Right lobe of liver (tissue), 6 donors: ENCODE data around the gene SHISA8. TPM values are rescaled to one million over a fixed set of nuclear protein-coding genes. Genes with fewer than 3 reads are reported as not detected.
A peak's percentile ranks its signal among the peaks of the same experiment; 100 is the strongest.

ENCODE experiments used
- ATAC-seq, 4 donors: fragments of 200-7000 bp; cut with Tn5 transposase; one replicate each; pipeline ENCODE4 v1.9.1; 2020; ENCODE audit warnings: mild to moderate bottlenecking in 4 of 4, moderate library complexity in 4 of 4
- DNase-seq, 3 donors: peaks; one replicate each; pipeline ENCODE4 v3.0.0-alpha.2; 2020
- H3K27ac ChIP-seq, 3 donors: fragments of 200-600 bp; one replicate each; pipeline ENCODE4 v1.8.0; 2022
- H3K27me3 ChIP-seq, 2 donors: fragments of 200-600 bp; one replicate each; pipeline ENCODE4 v1.8.0; 2022
- H3K36me3 ChIP-seq, 4 donors: fragments of 200-600 bp; sonication (generic) in 1 of 4; one replicate each; pipeline versions ENCODE4 v1.5.1 to v1.8.0; 2017 to 2022; ENCODE audit warnings: control low read depth in 1 of 4
- H3K4me1 ChIP-seq, 4 donors: fragments of 200-600 bp; sonication (generic) in 1 of 4; one replicate each; pipeline versions ENCODE4 v1.5.1 to v1.8.0; 2017 to 2022; ENCODE audit warnings: control low read depth in 1 of 4
- H3K4me3 ChIP-seq, 3 donors: fragments of 200-600 bp; one replicate each; pipeline ENCODE4 v1.8.0; 2022
- H3K9me3 ChIP-seq, 4 donors: fragments of 200-600 bp; sonication (generic) in 1 of 4; one replicate each; pipeline versions ENCODE4 v1.5.1 to v1.8.0; 2017 to 2022; ENCODE audit warnings: control low read depth in 1 of 4
- CTCF ChIP-seq, 4 donors: fragments of 200-600 bp in 3 of 4; fragments of 450-650 bp in 1 of 4; IDR thresholded peaks; one replicate each; pipeline versions ENCODE4 v1.5.1 to v1.8.0; 2016 to 2022; ENCODE audit warnings: antibody characterized with exemption in 4 of 4, mild to moderate bottlenecking in 2 of 4
- POLR2A ChIP-seq: fragments of 450-650 bp; IDR thresholded peaks from one replicate; pipeline ENCODE4 v1.6.1; 2017; ENCODE audit warnings: antibody characterized with exemption, mild to moderate bottlenecking
- WGBS: methylation state at CpG from one replicate; pipeline ENCODE4 v1.1.6; 2018; ENCODE audit warnings: low coverage, low lambda C conversion rate; ENCODE audit not compliant: insufficient coverage; ENCODE audit errors: missing lambda C conversion rate; 5-methylcytosine and 5-hydroxymethylcytosine counted together
- intact Hi-C, 2 donors: fragments of 100-400 bp; cut with DNase I; formaldehyde crosslinking; loops; one replicate each; pipeline versions ENCODE4 v1.11.2 to v1.14.1; 2022
- total RNA-seq, 6 experiments: library from RNA; depleted of rRNA in 2 of 6; stranded (reverse); fragments of >200 nt in 2 of 6; fragmentation: NEBNext Ultra II Directional in 3 of 6; extraction: Animal tissue kit (Norgen Biotek cat#: 25700) in 3 of 6; gene quantifications; one replicate each; pipeline versions ENCODE4 v1.1.0 to v1.2.4, GENCODE V29; 2016 to 2023
- donor health status: DM: no; HTN: yes; CAD: no.
- donor health status: DM: no; HTN: no; CAD: no.
- donor health status: DM: no; HTN: no; CAD: no.
- donor health status: DM: no; HTN: yes; CAD: no.
- donor health status: DM: no; HTN: yes; CAD: no.

SHISA8 gene
- total RNA-seq, 6 experiments from 2014 or later: not detected

- intact Hi-C loops: no loop called here
- ATAC-seq (no peak), DNase-seq (no peak)
- TF ChIP-seq CTCF (IDR thresholded peaks at IDR 0.05): no peak
- no peak for TF ChIP-seq POLR2A
- WGBS: 41% methylated on average over 7 of the region's 10 CpGs
- Histone ChIP-seq H3K27ac (no peak overlapping the region), H3K27me3 (peaks cover 7 to 29% of the 10 kb centered on the region in 2 donors), H3K9me3 (no peaks in the 10 kb centered on the region), H3K36me3 (no peaks in the 10 kb centered on the region), H3K4me3 (no peak overlapping the region), H3K4me1 (peaks cover 0 to 9% (median 0%) of the 10 kb centered on the region in 4 donors)
Measured at GRCh38 chr22:41916745-41917358, 2.0 kb upstream of the SHISA8 start.

- DNase-seq (no peak), ATAC-seq (no peak)
- Histone ChIP-seq H3K27ac (no peak overlapping the region), H3K4me1 (peaks cover 0 to 11% (median 0%) of the 10 kb centered on the region in 4 donors), H3K36me3 (no peaks in the 10 kb centered on the region), H3K27me3 (peaks cover 7 to 34% of the 10 kb centered on the region in 2 donors), H3K4me3 (no peak overlapping the region), H3K9me3 (no peaks in the 10 kb centered on the region)
- no peak for TF ChIP-seq CTCF (IDR thresholded peaks at IDR 0.05)
- TF ChIP-seq POLR2A: no peak
- intact Hi-C loops: no loop called here
- 35% methylated on average over 6 of the region's 11 CpGs for WGBS
Measured at GRCh38 chr22:41915786-41916493, 1.1 kb upstream of the SHISA8 start.

GRCh38 chr22:41914611-41915034, 251 bp downstream of the SHISA8 start:
- WGBS: 0% methylated on average over 4 of the region's 67 CpGs
- peak overlapping the region in 1 of 3 donors; percentile 33 for H3K4me3 ChIP-seq
- TF ChIP-seq POLR2A (no peak), CTCF (IDR thresholded peaks at IDR 0.05) (no peak)
- H3K4me1 ChIP-seq: peaks cover 0 to 21% (median 0%) of the 10 kb centered on the region in 4 donors
- ATAC-seq (no peak), DNase-seq (no peak)
- no peaks in the 10 kb centered on the region for H3K36me3 ChIP-seq
- no peak overlapping the region for H3K27ac ChIP-seq
- no peaks in the 10 kb centered on the region for H3K9me3 ChIP-seq
- peaks cover 7 to 47% of the 10 kb centered on the region in 2 donors for H3K27me3 ChIP-seq
- intact Hi-C loops: no loop called here

GRCh38 chr22:41913842-41914534, 886 bp downstream of the SHISA8 start:
- no peaks in the 10 kb centered on the region for H3K36me3 ChIP-seq
- H3K4me3 ChIP-seq: no peak overlapping the region
- no peak for ATAC-seq
- no peak for DNase-seq
- H3K27me3 ChIP-seq: peaks cover 7 to 50% of the 10 kb centered on the region in 2 donors
- 9% methylated on average over 18 of the region's 79 CpGs for WGBS
- no peaks in the 10 kb centered on the region for H3K9me3 ChIP-seq
- intact Hi-C loops: no loop called here
- peaks cover 0 to 19% (median 0%) of the 10 kb centered on the region in 4 donors for H3K4me1 ChIP-seq
- TF ChIP-seq CTCF (IDR thresholded peaks at IDR 0.05): no peak
- TF ChIP-seq POLR2A: no peak
- no peak overlapping the region for H3K27ac ChIP-seq
